Kidney (tissue), 14 donors: ENCODE data around the gene CADPS. TPM values are rescaled to one million over a fixed set of nuclear protein-coding genes. Genes with fewer than 3 reads are reported as not detected.

ENCODE experiments used
- DNase-seq, 5 donors: peaks; one replicate each; pipeline ENCODE4 v3.0.0-alpha.2; 2013 to 2020
- FAIRE-seq: peaks from 2 replicates; lab custom pipeline; 2012; peaks lifted over from hg19 to GRCh38; lab: Jason Lieb, UNC
- H3K27ac ChIP-seq, 2 donors: one replicate each; pipeline ENCODE4 v1.7.0; 2013; ENCODE audit warnings: low read depth in 2 of 2, low read length in 2 of 2, inconsistent platforms in 1 of 2
- H3K27me3 ChIP-seq: one replicate; pipeline ENCODE4 v1.7.1; 2013; ENCODE audit warnings: low read length, inconsistent platforms; ENCODE audit not compliant: control insufficient read depth, insufficient read depth
- H3K36me3 ChIP-seq, 3 donors: one replicate each; pipeline versions ENCODE4 v1.7.0 to v1.7.1; 2013; ENCODE audit warnings: low read length in 3 of 3, control low read depth in 1 of 3, inconsistent platforms in 1 of 3; ENCODE audit not compliant: insufficient read depth in 3 of 3, control insufficient read depth in 2 of 3
- H3K4me1 ChIP-seq, 3 donors: one replicate each; pipeline versions ENCODE4 v1.7.0 to v1.7.1; 2013; ENCODE audit warnings: low read length in 3 of 3, inconsistent platforms in 1 of 3, low read depth in 1 of 3; ENCODE audit not compliant: control insufficient read depth in 2 of 3, insufficient read depth in 2 of 3
- H3K4me3 ChIP-seq, 3 donors: one replicate each; pipeline versions ENCODE4 v1.7.0 to v1.8.1; 2013; ENCODE audit warnings: low read length in 3 of 3, control low read depth in 1 of 3, inconsistent platforms in 1 of 3
- H3K9ac ChIP-seq, 3 donors: one replicate each; pipeline versions ENCODE4 v1.7.0 to v1.7.1; 2013; ENCODE audit warnings: low read length in 3 of 3, control low read depth in 1 of 3, inconsistent platforms in 1 of 3
- H3K9me3 ChIP-seq, 3 donors: one replicate each; pipeline versions ENCODE4 v1.7.0 to v1.7.1; 2013; ENCODE audit warnings: low read length in 3 of 3, control low read depth in 1 of 3, inconsistent platforms in 1 of 3; ENCODE audit not compliant: control insufficient read depth in 2 of 3, insufficient read depth in 1 of 3
- intact Hi-C: fragments of 100-400 bp; cut with DNase I; formaldehyde crosslinking; loops from one replicate; pipeline ENCODE4 v1.11.1; 2022
- polyA plus RNA-seq: library from polyadenylated mRNA; stranded (reverse); fragments of 350-450 nt; fragmentation: Illumina TruSeq; extraction: RNeasy Lipid Tissue Mini Kit (QIAGEN cat#74804); gene quantifications from one replicate; pipeline ENCODE4 v1.2.3, GENCODE V29; 2014; ENCODE audit warnings: low read depth, low replicate concordance; ENCODE audit not compliant: insufficient read depth
- total RNA-seq: library from RNA; stranded (reverse); fragmentation: NEBNext Ultra II Directional; extraction: Animal tissue kit (Norgen Biotek cat#: 25700); gene quantifications from one replicate; pipeline ENCODE4 v1.2.1, GENCODE V29; 2021
- TF ChIP-seq, protein P1 (sequence below): IDR thresholded peaks from 3 replicates; pipeline ENCODE4 v1.5.1; 2012; ENCODE audit warnings: mild to moderate bottlenecking, moderate library complexity, borderline replicate concordance; ENCODE audit not compliant: insufficient read depth; ENCODE audit errors: extremely low read depth
- donor health status: control.
- donor health status: control.
- donor health status: control.
- donor health status: control.
- donor health status: control.
- donor health status: DM: yes; HTN: yes; CAD: no.
- donor health status: Normal renal cell carcinoma (clear cell type).

The CADPS gene
- total and polyA plus RNA-seq, 2 donors from 2014 or later, result 0.98 TPM; not detected in 1

GRCh38 chr3:62502315-62503300 lies 372.6 kb downstream of the CADPS start:
- intact Hi-C loops, result no loop called here
- no peaks in the 10 kb centered on the region for H3K4me1 ChIP-seq
- no peak for DNase-seq
- H3K4me3 ChIP-seq, result no peak overlapping the region
- TF ChIP-seq, protein P1, sequence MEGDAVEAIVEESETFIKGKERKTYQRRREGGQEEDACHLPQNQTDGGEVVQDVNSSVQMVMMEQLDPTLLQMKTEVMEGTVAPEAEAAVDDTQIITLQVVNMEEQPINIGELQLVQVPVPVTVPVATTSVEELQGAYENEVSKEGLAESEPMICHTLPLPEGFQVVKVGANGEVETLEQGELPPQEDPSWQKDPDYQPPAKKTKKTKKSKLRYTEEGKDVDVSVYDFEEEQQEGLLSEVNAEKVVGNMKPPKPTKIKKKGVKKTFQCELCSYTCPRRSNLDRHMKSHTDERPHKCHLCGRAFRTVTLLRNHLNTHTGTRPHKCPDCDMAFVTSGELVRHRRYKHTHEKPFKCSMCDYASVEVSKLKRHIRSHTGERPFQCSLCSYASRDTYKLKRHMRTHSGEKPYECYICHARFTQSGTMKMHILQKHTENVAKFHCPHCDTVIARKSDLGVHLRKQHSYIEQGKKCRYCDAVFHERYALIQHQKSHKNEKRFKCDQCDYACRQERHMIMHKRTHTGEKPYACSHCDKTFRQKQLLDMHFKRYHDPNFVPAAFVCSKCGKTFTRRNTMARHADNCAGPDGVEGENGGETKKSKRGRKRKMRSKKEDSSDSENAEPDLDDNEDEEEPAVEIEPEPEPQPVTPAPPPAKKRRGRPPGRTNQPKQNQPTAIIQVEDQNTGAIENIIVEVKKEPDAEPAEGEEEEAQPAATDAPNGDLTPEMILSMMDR, result no peak
- no peaks in the 10 kb centered on the region for H3K9me3 ChIP-seq
- FAIRE-seq, result no peak
- H3K27ac ChIP-seq, result no peak overlapping the region
- H3K9ac ChIP-seq, result no peak overlapping the region
- no peaks in the 10 kb centered on the region for H3K36me3 ChIP-seq
- H3K27me3 ChIP-seq, result no peaks in the 10 kb centered on the region

- DNase-seq (no peak), FAIRE-seq (no peak)
- intact Hi-C loops, result no loop called here
Observed at GRCh38 chr3:62501289-62501668, 373.9 kb downstream of the CADPS start.

GRCh38 chr3:62500556-62501288 lies 374.5 kb downstream of the CADPS start:
- no peaks in the 10 kb centered on the region for H3K27me3 ChIP-seq
- H3K27ac ChIP-seq, result no peak overlapping the region
- H3K4me3 ChIP-seq, result no peak overlapping the region
- intact Hi-C loops, result no loop called here
- no peak overlapping the region for H3K9ac ChIP-seq
- FAIRE-seq (no peak), DNase-seq (no peak)
- TF ChIP-seq, protein P1, result no peak
- no peaks in the 10 kb centered on the region for H3K36me3 ChIP-seq
- H3K4me1 ChIP-seq, result no peaks in the 10 kb centered on the region
- H3K9me3 ChIP-seq, result no peaks in the 10 kb centered on the region

More at GRCh38 chr3:62501289-62501668, 373.9 kb downstream of the CADPS start:
- H3K9ac ChIP-seq, result no peak overlapping the region
- TF ChIP-seq, protein P1, result no peak
- no peaks in the 10 kb centered on the region for H3K27me3 ChIP-seq
- no peaks in the 10 kb centered on the region for H3K4me1 ChIP-seq
- no peak overlapping the region for H3K27ac ChIP-seq
- H3K36me3 ChIP-seq, result no peaks in the 10 kb centered on the region
- H3K9me3 ChIP-seq, result no peaks in the 10 kb centered on the region
- H3K4me3 ChIP-seq, result no peak overlapping the region
